Breast epithelium (tissue), 4 donors: ENCODE results near the gene SULT2B1. TPM values are rescaled to one million over a fixed set of nuclear protein-coding genes. Genes with fewer than 3 reads are reported as not detected.
A peak's percentile ranks its signal among the peaks of the same experiment; 100 is the strongest.
"Not testable (repeated sequence)": the region's sequence is repeated elsewhere in the genome, so short reads cannot be mapped to it uniquely, and the experiment has no call there.

ENCODE experiments used
- DNase-seq, 2 donors: peaks; one replicate each; pipeline ENCODE4 v3.0.0-alpha.2; 2019; ENCODE audit warnings: low spot score in 2 of 2
- H3K27ac ChIP-seq, 2 donors: fragments of 200-600 bp; sonication (generic) in 1 of 2; one replicate each; pipeline ENCODE4 v1.5.1; 2016 to 2019; ENCODE audit warnings: mild to moderate bottlenecking in 1 of 2
- H3K27me3 ChIP-seq, 2 donors: fragments of 200-600 bp; sonication (generic) in 1 of 2; one replicate each; pipeline versions ENCODE4 v1.5.1 to v1.6.0; 2017 to 2019; ENCODE audit warnings: control low read depth in 1 of 2, mild to moderate bottlenecking in 1 of 2
- H3K36me3 ChIP-seq: fragments of 200-600 bp; one replicate; pipeline ENCODE4 v1.5.1; 2019
- H3K4me1 ChIP-seq, 2 donors: fragments of 200-600 bp; sonication (generic); one replicate each; pipeline ENCODE4 v1.5.1; 2016 to 2019; ENCODE audit warnings: control low read depth in 1 of 2
- H3K4me3 ChIP-seq, 3 donors: fragments of 200-600 bp; sonication (generic); 1 replicate in 2 of 3; 2 replicates in 1 of 3; pipeline ENCODE4 v1.5.1; 2016 to 2019; ENCODE audit warnings: mild to moderate bottlenecking in 3 of 3, moderate library complexity in 2 of 3
- H3K9me3 ChIP-seq, 2 donors: fragments of 200-600 bp; sonication (generic) in 1 of 2; one replicate each; pipeline ENCODE4 v1.5.1; 2016 to 2019; ENCODE audit warnings: control low read depth in 1 of 2
- CTCF ChIP-seq, 3 donors: fragments of 450-650 bp; IDR thresholded peaks; one replicate each; pipeline ENCODE4 v1.5.1; 2016 to 2017; ENCODE audit warnings: antibody characterized with exemption in 3 of 3, mild to moderate bottlenecking in 3 of 3, moderate library complexity in 3 of 3
- POLR2A ChIP-seq: fragments of 450-650 bp; IDR thresholded peaks from one replicate; pipeline ENCODE4 v1.6.1; 2016; ENCODE audit warnings: antibody characterized with exemption, mild to moderate bottlenecking, moderate library complexity
- POLR2AphosphoS5 ChIP-seq, 3 donors: sonication (generic); formaldehyde crosslinking; IDR thresholded peaks; one replicate each; pipeline ENCODE4 v1.6.1; 2017; ENCODE audit warnings: antibody characterized with exemption in 3 of 3
- intact Hi-C: fragments of 100-400 bp; cut with DNase I; formaldehyde crosslinking; loops from one replicate; pipeline ENCODE4 v1.15.1; 2023; ENCODE audit warnings: low total_unique reads
- total RNA-seq, 3 donors: library from RNA; depleted of rRNA; stranded (reverse); fragments of >200 nt; gene quantifications; one replicate each; pipeline ENCODE4 v1.1.0, GENCODE V29; 2016

Gene SULT2B1
- total RNA-seq, 3 donors from 2014 or later, result 5.6 to 7.5 TPM; not detected in 1

GRCh38 chr19:48631225-48631624, 79.3 kb downstream of the SULT2B1 start:
- peak overlapping the region in 1 of 2 donors; percentile 69 for H3K27ac ChIP-seq
- TF ChIP-seq POLR2AphosphoS5 (IDR thresholded peaks at IDR 0.05), result no peak
- no peak for TF ChIP-seq CTCF (IDR thresholded peaks at IDR 0.05)
- TF ChIP-seq POLR2A, result no peak
- intact Hi-C loops, result no loop called here
- H3K36me3 ChIP-seq, result no peaks in the 10 kb centered on the region
- no peak overlapping the region for H3K4me3 ChIP-seq
- H3K9me3 ChIP-seq, result no peaks in the 10 kb centered on the region
- peaks cover 0 to 7% of the 10 kb centered on the region in 2 donors for H3K4me1 ChIP-seq
- no peaks in the 10 kb centered on the region for H3K27me3 ChIP-seq
- DNase-seq, result no peak

GRCh38 chr19:48632286-48632685, 80.3 kb downstream of the SULT2B1 start:
- H3K4me1 ChIP-seq, DNase-seq, H3K9me3 ChIP-seq, H3K27me3 ChIP-seq, H3K4me3 ChIP-seq, intact Hi-C loops, H3K36me3 ChIP-seq: not testable (repeated sequence)
- peak overlapping the region in 1 of 2 donors; percentile 99 for H3K27ac ChIP-seq

GRCh38 chr19:48632692-48633147, 80.7 kb downstream of the SULT2B1 start:
- intact Hi-C loops, result no loop called here
- DNase-seq, result no peak
- Histone ChIP-seq H3K4me3 (no peak overlapping the region), H3K4me1 (peaks cover 0 to 7% of the 10 kb centered on the region in 2 donors), H3K27me3 (no peaks in the 10 kb centered on the region), H3K36me3 (no peaks in the 10 kb centered on the region), H3K27ac (peak overlapping the region; percentile 99), H3K9me3 (no peaks in the 10 kb centered on the region)
- TF ChIP-seq CTCF (IDR thresholded peaks at IDR 0.05) (no peak), POLR2AphosphoS5 (IDR thresholded peaks at IDR 0.05) (no peak), POLR2A (no peak)

- intact Hi-C loops, result no loop called here
- TF ChIP-seq CTCF (IDR thresholded peaks at IDR 0.05) (no peak), POLR2A (no peak), POLR2AphosphoS5 (IDR thresholded peaks at IDR 0.05) (no peak)
- DNase-seq, result no peak
- Histone ChIP-seq H3K4me1 (peaks cover 0 to 7% of the 10 kb centered on the region in 2 donors), H3K9me3 (no peaks in the 10 kb centered on the region), H3K4me3 (peak overlapping the region in 2 of 3 donors; percentile 77 to 88), H3K27ac (peak overlapping the region; percentile 99), H3K27me3 (no peaks in the 10 kb centered on the region), H3K36me3 (no peaks in the 10 kb centered on the region)
Observed at GRCh38 chr19:48633148-48634035, 81.4 kb downstream of the SULT2B1 start.

GRCh38 chr19:48634036-48634342, 82.0 kb downstream of the SULT2B1 start:
- H3K4me1 ChIP-seq, result peaks cover 0 to 7% of the 10 kb centered on the region in 2 donors
- H3K27ac ChIP-seq, result peak overlapping the region; percentile 99

More at GRCh38 chr19:48634036-48634342, 82.0 kb downstream of the SULT2B1 start:
- no peak for TF ChIP-seq CTCF (IDR thresholded peaks at IDR 0.05)
- TF ChIP-seq POLR2A, result no peak
- no peak for TF ChIP-seq POLR2AphosphoS5 (IDR thresholded peaks at IDR 0.05)
- Histone ChIP-seq H3K9me3 (no peaks in the 10 kb centered on the region), H3K27me3 (no peaks in the 10 kb centered on the region), H3K36me3 (no peaks in the 10 kb centered on the region), H3K4me3 (peak overlapping the region; percentile 63 to 88 (median 77))
- intact Hi-C loops, result no loop called here
- DNase-seq, result no peak
